GM21786 (cell line): ENCODE measurements around the gene ZNF653.
"Not testable (repeated sequence)": the region's sequence is repeated elsewhere in the genome, so short reads cannot be mapped to it uniquely, and the experiment has no call there.

Source experiments
- ATAC-seq: cut with Tn5 transposase; IDR thresholded peaks from one replicate; pipeline ENCODE4 v1.9.1; 2021; ENCODE audit not compliant: unreplicated experiment

ZNF653 gene

GRCh38 chr19:11483366-11484111 is 22.1 kb downstream of the ZNF653 start:
- no peak for ATAC-seq

- peak; percentile 52 for ATAC-seq
These were observed 23.1 kb downstream of the ZNF653 start for GRCh38 chr19:11482384-11483050.

DNA sequence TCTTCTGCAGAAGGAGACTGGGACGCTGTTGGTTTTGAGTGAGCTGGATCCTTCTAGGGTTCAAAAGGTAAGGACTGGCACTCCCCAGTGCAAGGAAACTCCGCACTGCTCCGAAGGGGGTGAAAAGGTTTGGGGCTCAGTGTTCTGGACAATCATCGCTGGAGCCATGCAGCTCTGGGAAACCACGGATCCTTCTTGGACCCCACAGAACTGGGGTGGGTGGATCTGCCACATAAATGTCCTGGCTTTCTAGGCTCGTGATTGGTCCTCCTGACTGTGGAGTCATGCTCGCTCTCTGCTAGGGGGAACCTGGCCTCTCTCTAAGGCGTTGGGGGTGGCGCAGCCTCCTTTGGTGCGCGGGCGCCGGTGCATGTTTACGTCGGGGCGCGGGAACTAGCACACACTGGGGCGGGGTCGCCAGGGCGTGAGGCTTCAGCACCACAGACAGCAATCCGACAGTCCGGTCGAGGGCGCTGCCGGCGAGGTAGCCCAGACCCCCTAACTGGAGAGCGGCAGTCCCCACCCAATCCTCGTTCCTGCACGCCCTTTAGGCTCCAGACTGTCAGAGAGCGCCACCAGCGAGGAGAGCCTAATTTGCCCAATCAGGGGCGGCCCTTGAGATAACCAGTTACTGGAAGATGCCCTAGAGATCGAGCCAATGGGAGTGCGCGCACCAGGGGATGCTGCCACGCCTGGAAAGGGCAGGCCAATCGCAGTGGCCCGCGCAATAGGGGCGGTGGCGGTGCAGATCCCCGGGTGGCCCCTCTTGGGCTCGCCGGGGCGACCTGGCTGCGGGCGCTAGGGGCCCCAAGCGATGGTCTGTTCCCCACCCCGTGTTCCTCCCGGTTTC is 23.9 kb downstream of the ZNF653 start:
- ATAC-seq = peak; percentile 73

DNA sequence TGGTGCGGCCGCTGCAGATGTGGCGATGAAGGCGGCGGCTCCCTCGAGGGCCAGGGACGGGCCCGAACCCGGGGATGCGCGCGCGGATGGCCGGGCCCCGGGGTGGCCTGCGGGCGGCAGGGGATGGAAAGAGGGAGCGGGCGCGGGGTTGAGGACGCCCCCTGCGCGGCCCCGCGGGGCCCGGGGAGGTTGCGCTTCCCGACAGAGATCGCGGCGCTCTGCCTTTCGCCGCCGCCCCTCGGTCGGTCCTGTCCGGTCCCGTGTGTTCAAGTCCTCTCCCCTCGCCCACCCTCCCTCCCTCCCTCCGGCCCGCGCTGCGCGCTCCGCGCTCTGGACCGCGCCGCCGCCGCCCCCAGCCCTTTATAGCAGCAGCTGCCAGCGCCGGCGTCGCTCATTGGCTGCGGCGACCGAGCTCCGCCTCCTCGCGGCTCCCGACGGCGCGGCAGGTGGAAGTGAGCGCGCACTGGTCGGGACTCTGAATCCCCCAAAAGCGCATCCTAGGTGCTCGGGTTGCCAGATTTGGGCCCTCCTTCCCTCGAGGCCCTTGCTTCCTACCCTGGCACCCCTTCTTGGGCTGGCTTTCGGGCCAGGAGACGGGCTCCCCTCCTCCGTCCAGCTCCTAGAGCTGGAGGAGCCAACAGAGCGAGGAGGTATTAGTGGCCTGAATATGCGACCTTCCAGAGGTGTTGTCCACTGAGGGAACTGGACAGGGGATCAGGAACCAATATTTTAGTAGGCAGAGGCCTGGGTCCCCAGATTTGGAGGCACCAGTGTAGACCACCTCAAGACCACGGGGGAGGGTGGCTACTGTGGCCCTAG is 24.7 kb downstream of the ZNF653 start, which contains the start of gene ELAVL3:
ELAVL3 (minus strand) TSS at position 332 of the 819 bp plus-strand sequence. CDS start 438 bp downstream, outside the sequence.
- no peak for ATAC-seq

GRCh38 chr19:11479898-11480714 is 25.5 kb downstream of the ZNF653 start:
- ATAC-seq = no peak

DNA sequence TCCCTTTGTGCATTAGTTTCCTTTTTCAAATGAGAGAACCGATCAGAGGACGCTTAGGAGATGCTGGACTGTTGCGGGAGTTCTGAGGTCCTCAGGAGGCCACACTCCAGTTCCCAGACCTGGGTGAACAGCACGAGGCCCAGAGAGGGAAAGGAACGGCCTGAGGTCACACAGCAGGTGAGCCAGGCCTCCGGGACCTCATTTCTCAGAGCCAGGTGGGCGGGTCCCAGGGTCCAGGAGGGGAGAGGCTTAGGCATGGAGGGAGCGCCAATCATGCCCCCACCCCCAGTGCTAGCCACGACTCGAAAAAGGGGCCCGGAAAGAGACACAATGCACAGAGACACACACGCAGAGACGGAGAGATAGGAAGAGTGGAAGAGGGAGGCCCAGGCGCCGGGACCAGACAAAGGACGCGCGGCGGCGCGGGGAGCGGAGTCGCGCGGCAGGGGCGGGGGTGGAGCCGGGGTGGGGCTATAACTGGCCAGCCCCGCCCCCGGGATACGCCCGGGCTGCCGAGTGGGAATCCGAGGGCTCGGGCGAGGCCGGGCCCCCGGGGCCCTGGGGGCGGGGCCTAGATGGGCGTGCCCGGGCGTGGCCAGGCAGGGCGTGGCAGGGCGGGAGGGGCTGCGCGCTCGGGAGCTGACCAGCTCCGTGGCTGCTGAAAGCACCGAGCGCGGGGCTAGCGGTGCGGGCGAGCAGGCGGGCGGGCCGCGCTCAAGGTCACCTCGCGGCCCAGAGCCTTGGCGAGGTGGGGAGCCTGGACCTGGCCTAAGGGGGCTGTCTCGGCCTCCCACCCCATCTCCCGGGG is 26.3 kb downstream of the ZNF653 start:
- ATAC-seq = no peak

DNA sequence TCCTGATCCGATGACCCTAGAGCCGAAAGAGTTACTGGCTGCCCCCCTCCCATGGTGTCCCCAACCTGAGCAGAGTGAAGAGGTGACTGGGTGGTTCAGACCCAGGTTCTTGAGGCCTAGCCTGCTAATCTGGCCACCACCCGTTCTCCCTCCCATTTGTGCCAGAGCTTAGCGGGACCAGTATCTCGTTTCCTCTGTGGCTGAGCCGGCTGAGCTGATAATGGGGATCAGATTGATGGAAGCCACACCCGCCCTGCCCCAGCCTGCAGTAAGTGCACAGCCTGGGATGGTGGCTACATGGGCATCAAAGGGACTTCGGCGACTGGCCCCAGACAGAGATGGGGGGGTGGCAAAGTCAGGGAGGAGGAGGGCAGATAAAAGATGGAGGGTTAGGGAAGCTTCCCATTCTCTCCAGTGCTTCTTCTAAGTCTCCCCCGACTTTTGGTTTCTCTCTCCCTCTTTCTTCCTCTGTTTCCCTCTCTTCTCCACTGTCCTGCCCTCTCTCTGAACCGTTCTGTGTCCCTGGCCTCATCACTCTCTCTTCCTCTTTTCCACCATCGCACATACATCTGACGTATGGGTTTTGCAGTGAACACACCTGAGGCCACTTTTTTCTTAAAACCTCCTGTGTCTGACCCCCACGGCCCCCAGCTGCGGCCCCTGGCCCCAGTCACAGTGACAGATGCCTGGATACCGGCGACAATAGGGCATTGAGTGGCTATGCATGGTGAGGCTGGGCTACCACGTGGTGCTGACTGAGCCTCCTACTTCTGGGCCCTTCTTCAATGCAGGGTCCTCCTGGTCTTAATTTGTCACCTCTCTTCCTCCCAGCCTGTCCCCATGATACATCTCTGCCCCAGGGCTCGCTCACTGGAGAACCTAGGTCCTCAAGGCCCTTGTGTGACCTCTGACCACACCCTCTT is 27.2 kb downstream of the ZNF653 start:
- ATAC-seq = no peak

DNA sequence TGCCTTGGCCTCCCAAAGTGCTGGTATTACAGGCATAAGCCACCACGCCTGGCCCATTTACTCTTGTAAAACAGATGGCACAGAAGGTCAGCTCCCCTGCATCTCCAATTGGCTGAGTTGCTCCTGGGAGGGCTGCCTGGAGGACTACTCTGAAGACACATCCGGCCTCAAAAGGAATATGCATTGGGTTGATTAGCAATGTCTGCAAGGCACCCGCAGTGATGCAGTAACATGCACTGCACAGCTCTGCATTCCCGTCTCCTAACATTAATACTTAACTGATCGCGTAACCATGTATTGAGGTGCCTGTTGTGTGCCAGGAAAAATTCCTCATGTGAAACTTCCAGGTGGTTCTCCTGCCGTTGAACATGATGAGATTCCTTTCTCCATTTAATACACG is 29.8 kb downstream of the ZNF653 start:
- no peak for ATAC-seq

GRCh38 chr19:11475343-11475742 is 30.3 kb downstream of the ZNF653 start:
- ATAC-seq = not testable (repeated sequence)

GRCh38 chr19:11473725-11474124 is 31.9 kb downstream of the ZNF653 start:
- no peak for ATAC-seq

- not testable (repeated sequence) for ATAC-seq
These were observed 37.3 kb downstream of the ZNF653 start for GRCh38 chr19:11468266-11468845.

DNA sequence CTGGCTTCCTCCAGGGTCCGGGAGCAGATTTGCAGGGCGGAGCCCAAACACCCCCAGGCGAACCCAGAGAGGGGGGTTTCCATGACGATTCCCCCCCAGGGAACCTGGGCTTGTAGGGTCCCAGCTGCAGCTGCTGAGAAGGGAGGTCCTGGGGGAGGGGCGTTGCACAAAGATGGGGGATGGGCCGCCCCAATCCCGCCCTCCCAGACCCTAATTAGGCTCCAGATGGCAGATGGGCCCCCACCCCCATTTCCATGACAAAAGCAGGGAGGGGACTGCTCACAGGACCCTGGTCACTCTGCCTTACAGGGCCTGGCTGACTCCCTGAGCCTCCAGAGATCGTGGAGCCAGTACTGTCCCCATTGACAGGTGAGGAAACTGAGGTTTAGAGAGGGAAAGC is 40.0 kb downstream of the ZNF653 start:
- ATAC-seq = no peak

DNA sequence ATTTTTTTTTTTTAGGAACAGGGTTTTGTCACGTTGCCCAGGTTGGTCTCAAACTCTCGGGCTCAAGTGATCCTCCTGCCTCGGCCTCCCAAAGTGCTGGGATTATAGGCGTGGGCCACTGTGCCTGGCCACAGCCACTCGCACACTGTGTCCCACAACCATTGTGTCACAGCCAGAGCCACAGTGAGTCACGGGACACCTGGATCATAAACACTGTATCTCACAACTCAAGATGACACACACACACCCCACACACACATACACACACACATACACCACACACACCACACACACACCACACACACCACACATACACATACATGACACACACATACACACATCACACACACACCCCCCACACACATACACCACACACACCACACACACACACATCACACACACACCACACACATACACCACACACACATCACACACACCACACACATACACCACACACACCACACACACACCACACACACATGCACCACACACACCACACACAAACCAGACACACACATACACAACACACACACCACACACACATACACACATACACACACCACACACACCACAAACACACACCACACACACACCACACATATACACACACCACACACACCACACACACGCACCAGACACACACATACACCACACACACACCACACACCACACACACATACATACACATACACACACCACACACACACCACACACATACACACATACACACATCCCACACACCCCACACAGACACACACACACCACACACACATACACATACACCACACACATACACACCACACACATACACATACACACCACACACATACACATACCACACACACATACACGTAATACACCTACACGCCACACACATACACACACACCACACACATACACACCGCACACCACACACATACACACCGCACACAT is 41.0 kb downstream of the ZNF653 start:
- no peak for ATAC-seq

- no peak for ATAC-seq
These were observed 42.2 kb downstream of the ZNF653 start for GRCh38 chr19:11463391-11463790.

GRCh38 chr19:11461453-11461852 is 44.2 kb downstream of the ZNF653 start:
- ATAC-seq = no peak

DNA sequence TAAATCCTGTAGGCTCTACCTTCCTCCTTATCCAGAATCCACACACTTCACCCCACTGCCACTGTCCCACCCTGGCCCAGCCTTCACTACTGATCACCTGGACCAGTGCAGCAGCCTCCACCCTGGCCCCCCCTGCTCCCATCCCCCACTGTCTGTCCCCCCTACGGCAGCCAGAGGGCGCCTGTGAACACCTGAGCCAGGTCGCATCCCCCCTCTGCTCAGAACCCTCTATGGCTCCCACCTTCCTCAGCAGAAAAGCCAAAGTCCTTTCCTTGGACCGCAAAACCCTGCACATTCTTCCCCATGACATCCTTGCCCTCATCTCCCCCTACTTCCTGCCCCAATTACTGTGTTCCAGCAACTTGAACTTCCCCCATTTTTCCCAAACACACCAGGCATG is 45.4 kb downstream of the ZNF653 start:
- ATAC-seq = no peak
